Measurements from ENCODE around the gene ILK. TPM values are rescaled to one million over a fixed set of nuclear protein-coding genes. Genes with fewer than 3 reads are reported as not detected.

The ILK gene
- total RNA-seq, 2 donors from 2014 or later: 70.2 to 70.6 TPM

Other genes with a start within 250 kb of the ILK start
- 10 to 100 TPM; 25.3 to 32.9 TPM for gene SMPD1, start 213.3 kb upstream of the ILK start, total RNA-seq
- 10 to 100 TPM; 60.0 to 63.3 TPM for gene APBB1, start 184.7 kb upstream of the ILK start, total RNA-seq
- under 1 TPM; 0.47 to 0.86 TPM for gene HPX, start 162.8 kb upstream of the ILK start, total RNA-seq
- 10 to 100 TPM; 14.2 to 21.4 TPM for gene TRIM3, start 129.8 kb upstream of the ILK start, total RNA-seq
- 10 to 100 TPM; 53.3 to 58.6 TPM for gene ARFIP2, start 122.4 kb upstream of the ILK start, total RNA-seq
- 10 to 100 TPM; 44.5 to 52.3 TPM for gene TIMM10B, start 122.3 kb upstream of the ILK start, total RNA-seq
- 10 to 100 TPM; 27.5 to 39.9 TPM for gene DNHD1, start 106.5 kb upstream of the ILK start, total RNA-seq
- gene RRP8, start 158 bp upstream of the ILK start, total RNA-seq: 10 to 100 TPM; 18.5 to 26.7 TPM
- 100 to 1,000 TPM; 124 to 132 TPM for gene TAF10, start 8.4 kb downstream of the ILK start, total RNA-seq
- gene TPP1, start 15.6 kb downstream of the ILK start, total RNA-seq: 10 to 100 TPM; 77.1 to 84.6 TPM
- 1 to 10 TPM; 1.8 to 8.0 TPM for gene DCHS1, start 52.0 kb downstream of the ILK start, total RNA-seq
- 10 to 100 TPM; 10.9 TPM for gene MRPL17, start 79.6 kb downstream of the ILK start, total RNA-seq
- gene OR2AG2, start 168.2 kb downstream of the ILK start, total RNA-seq: not detected
- not detected for gene OR2AG1, start 179.2 kb downstream of the ILK start, total RNA-seq
- gene OR6A2, start 195.9 kb downstream of the ILK start, total RNA-seq: not detected
- gene OR10A5, start 241.9 kb downstream of the ILK start, total RNA-seq: not detected